AG09319 (cell line): ENCODE measurements around the gene PRDM4.
"Not testable (repeated sequence)": the region's sequence is repeated elsewhere in the genome, so short reads cannot be mapped to it uniquely, and the experiment has no call there.

Experiments used
- DNase-seq: peaks from one replicate; pipeline ENCODE4 v3.0.0-alpha.2; 2010; ENCODE audit warnings: low read depth; ENCODE audit errors: extremely low read depth
- CTCF ChIP-seq: IDR thresholded peaks from 2 replicates; pipeline ENCODE4 v1.5.1; 2011; ENCODE audit warnings: low read depth, mild to moderate bottlenecking, inconsistent platforms, low read length, moderate library complexity

Gene PRDM4

GRCh38 chr12:107718606-107719005 lies 42.3 kb downstream of the PRDM4 start:
- no peak for DNase-seq
- TF ChIP-seq CTCF, result no peak

- DNase-seq, result no peak
- TF ChIP-seq CTCF, result no peak
Measured at GRCh38 chr12:107715780-107716179, 45.2 kb downstream of the PRDM4 start.

- not testable (repeated sequence) for DNase-seq
Measured at GRCh38 chr12:107705522-107705921, 55.4 kb downstream of the PRDM4 start.

- no peak for DNase-seq
- no peak for TF ChIP-seq CTCF
Measured at GRCh38 chr12:107704041-107704440, 56.9 kb downstream of the PRDM4 start.

GRCh38 chr12:107702106-107702505 lies 58.8 kb downstream of the PRDM4 start:
- TF ChIP-seq CTCF, result no peak
- DNase-seq, result no peak

- not testable (repeated sequence) for DNase-seq
- peak; percentile 11 for TF ChIP-seq CTCF
Measured at GRCh38 chr12:107695772-107696171, 65.2 kb downstream of the PRDM4 start.

- peak; percentile 83 for DNase-seq
- TF ChIP-seq CTCF, result no peak
Measured at GRCh38 chr12:107685360-107686248, 75.3 kb downstream of the PRDM4 start, which contains the start of gene PWP1. Gene PWP1 (plus strand): TSS chr12:107685799. CDS start chr12:107685900, 101 bp downstream.

- no peak for TF ChIP-seq CTCF
- DNase-seq, result no peak
Measured at GRCh38 chr12:107684990-107685359, 76.0 kb downstream of the PRDM4 start.
